Measurements from ENCODE around the gene MYO7A.

The MYO7A gene

GRCh38 chr11:77193911-77194830 is 66.1 kb downstream of the MYO7A start:
- H3K4me3 ChIP-seq (ENCODE audit: low read depth, low read length) = no peak overlapping the region
- no peak for DNase-seq (ENCODE audit: low read depth)
- no peak for TF ChIP-seq CTCF (conservative IDR thresholded peaks at IDR 0.05; ENCODE audit: low read depth, low read length)

DNA sequence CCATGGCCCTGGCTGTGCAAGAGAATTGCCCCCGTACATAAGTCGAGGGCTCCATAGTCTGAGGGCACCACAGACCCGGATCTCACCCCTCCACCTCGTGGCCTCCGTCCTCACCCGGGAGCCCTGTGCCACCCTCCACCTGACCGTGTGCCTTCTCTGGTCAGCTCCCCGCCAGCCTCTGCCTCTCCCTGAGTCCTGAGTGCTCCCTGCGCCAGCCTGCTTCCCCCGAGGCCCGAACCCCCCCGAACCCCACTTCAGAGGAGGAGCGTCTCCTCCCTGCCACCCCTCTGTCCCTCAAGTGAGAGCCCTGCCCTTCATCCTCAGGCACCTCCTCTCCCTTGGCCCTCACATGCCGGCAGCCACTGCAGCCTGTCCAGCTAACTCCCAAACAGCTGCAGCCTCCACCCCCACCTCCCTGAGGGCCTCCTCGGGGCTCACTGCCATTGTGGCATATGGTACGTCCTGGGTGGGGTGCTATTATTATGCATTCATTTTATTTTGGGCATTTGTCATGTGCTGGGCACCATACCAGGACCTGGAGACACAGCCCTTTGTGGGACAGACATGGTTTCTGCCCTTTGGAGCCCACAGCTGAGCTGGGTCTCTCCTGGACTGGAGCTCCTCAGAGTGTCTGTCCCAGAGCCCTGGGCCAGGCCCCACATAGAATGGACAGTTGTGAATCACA is 67.2 kb downstream of the MYO7A start:
- no peak for DNase-seq (ENCODE audit: low read depth)
- H3K4me3 ChIP-seq (ENCODE audit: low read depth, low read length) = no peak overlapping the region
- TF ChIP-seq CTCF (conservative IDR thresholded peaks at IDR 0.05; ENCODE audit: low read depth, low read length) = no peak

- H3K4me3 ChIP-seq (ENCODE audit: low read depth, low read length) = no peak overlapping the region
- TF ChIP-seq CTCF (conservative IDR thresholded peaks at IDR 0.05; ENCODE audit: low read depth, low read length) = no peak
- DNase-seq (ENCODE audit: low read depth) = no peak
Observed at GRCh38 chr11:77196961-77197360, 68.9 kb downstream of the MYO7A start.

DNA sequence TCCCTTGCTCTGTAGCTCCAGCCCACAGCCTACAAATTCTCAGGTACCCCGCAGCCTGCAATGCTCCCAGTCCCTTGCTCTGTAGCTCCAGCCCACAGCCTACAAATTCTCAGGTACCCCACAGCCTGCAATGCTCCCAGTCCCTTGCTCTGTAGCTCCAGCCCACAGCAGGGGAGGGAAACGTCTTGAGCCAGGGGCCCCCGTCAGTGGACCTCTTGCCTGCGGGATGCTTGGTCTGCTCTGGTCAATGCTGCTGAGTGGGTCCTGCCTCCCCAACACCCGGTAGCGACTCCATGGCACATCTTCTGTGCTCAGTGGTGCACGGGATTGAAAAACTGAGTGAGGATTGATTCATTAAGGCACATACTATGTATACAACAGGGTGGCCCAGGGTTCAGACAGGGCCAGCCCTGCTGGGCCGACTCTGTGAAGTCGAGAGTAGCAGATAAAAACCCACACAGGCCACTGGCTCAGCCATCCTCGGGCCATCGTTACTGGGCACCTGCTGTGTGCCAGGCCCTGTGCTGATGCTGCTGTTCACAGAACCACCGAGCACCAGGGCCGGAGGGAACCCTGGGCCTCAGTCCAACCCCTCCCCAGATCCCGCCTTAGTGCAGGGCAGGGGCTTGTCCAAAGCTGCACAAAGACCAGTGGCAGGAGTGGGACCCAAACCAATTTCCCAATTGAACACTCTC is 69.7 kb downstream of the MYO7A start:
- no peak for DNase-seq (ENCODE audit: low read depth)
- no peak for TF ChIP-seq CTCF (conservative IDR thresholded peaks at IDR 0.05; ENCODE audit: low read depth, low read length)
- H3K4me3 ChIP-seq (ENCODE audit: low read depth, low read length) = no peak overlapping the region

DNA sequence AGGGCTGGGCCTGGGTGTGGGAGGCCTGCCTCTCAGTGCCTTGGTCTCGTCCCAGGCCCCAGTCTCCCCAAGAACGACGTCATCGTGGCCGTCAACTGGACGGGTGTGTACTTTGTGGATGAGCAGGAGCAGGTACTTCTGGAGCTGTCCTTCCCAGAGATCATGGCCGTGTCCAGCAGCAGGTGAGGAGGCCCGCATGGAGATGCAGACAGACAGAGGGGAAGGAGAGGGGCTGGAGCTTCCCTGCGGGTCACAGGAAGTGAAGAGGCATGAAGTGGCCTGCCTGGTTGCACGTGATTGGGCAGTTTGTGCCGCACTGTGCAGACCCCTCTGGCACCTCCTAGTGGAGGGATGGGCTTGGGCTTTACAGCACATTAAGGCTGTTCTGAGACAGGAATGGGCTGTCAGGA is 70.4 kb downstream of the MYO7A start:
- no peak overlapping the region for H3K4me3 ChIP-seq (ENCODE audit: low read depth, low read length)
- peak; percentile 56 for TF ChIP-seq CTCF (conservative IDR thresholded peaks at IDR 0.05; ENCODE audit: low read depth, low read length)
- DNase-seq (ENCODE audit: low read depth) = peak; percentile 28

DNA sequence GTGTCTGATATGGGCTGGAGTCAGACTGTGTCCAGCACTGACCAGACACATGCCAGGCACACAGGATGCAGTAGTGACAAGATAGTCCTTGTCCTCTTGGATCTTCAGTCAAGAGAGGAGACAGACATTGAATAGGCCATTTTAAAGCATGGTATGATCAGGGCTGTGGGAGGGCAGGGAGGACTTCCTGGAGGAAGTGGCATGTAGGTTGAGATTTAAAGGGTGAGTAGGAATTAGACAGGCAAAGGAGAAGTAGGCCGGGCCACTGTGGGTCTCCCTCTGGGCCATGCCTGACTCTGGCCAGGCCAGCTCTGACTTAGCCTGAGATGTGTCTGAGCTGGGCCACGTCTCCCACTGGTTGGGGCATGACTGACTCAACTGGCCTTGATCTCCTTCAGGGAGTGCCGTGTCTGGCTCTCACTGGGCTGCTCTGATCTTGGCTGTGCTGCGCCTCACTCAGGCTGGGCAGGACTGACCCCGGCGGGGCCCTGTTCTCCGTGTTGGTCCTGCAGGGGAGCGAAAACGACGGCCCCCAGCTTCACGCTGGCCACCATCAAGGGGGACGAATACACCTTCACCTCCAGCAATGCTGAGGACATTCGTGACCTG is 71.2 kb downstream of the MYO7A start:
- TF ChIP-seq CTCF (conservative IDR thresholded peaks at IDR 0.05; ENCODE audit: low read depth, low read length) = no peak
- no peak overlapping the region for H3K4me3 ChIP-seq (ENCODE audit: low read depth, low read length)
- no peak for DNase-seq (ENCODE audit: low read depth)

All from choroid plexus epithelial cell (primary cell).